Prostate gland (tissue), 2 donors: Measurements from ENCODE around the gene CLDN20. TPM values are rescaled to one million over a fixed set of nuclear protein-coding genes. Genes with fewer than 3 reads are reported as not detected.

Experiments
- DNase-seq: peaks from one replicate; pipeline ENCODE4 v3.0.0-alpha.2; 2019; ENCODE audit warnings: low spot score
- H3K27ac ChIP-seq, 2 donors: fragments of 200-600 bp; sonication (generic); 2 replicates each; pipeline ENCODE4 v1.5.1; 2017 to 2019
- H3K27me3 ChIP-seq: fragments of 200-600 bp; sonication (generic); replicated peaks from 2 replicates; pipeline ENCODE4 v1.5.1; 2019; ENCODE audit not compliant: insufficient read depth
- H3K36me3 ChIP-seq, 2 donors: fragments of 200-600 bp; sonication (generic); 1 replicate in 1 of 2; 2 replicates in 1 of 2; pipeline versions ENCODE4 v1.5.1 to v1.8.1; 2017 to 2019
- H3K4me1 ChIP-seq: fragments of 200-600 bp; sonication (generic); replicated peaks from 2 replicates; pipeline ENCODE4 v1.5.1; 2019
- H3K4me3 ChIP-seq, 2 donors: fragments of 200-600 bp; sonication (generic); 2 replicates each; pipeline ENCODE4 v1.5.1; 2017 to 2019
- H3K9me3 ChIP-seq: fragments of 200-600 bp; sonication (generic); 2 replicates; pipeline ENCODE4 v1.5.1; 2017
- CTCF ChIP-seq, 4 experiments: fragments of 200-600 bp in 2 of 4; fragments of 450-650 bp in 2 of 4; sonication (generic) in 2 of 4; IDR thresholded peaks; 1 replicate in 3 of 4; 2 replicates in 1 of 4; pipeline ENCODE4 v1.5.1; 2016 to 2019; ENCODE audit warnings: antibody characterized with exemption in 4 of 4, mild to moderate bottlenecking in 2 of 4, moderate library complexity in 2 of 4
- POLR2A ChIP-seq: fragments of 450-650 bp; IDR thresholded peaks from one replicate; pipeline ENCODE4 v1.6.1; 2016; ENCODE audit warnings: antibody characterized with exemption, mild to moderate bottlenecking
- POLR2AphosphoS5 ChIP-seq: sonication (generic); formaldehyde crosslinking; IDR thresholded peaks from one replicate; pipeline ENCODE4 v1.6.1; 2017; ENCODE audit warnings: antibody characterized with exemption
- WGBS: methylation state at CpG from one replicate; pipeline ENCODE4 v1.1.5; 2018; 5-methylcytosine and 5-hydroxymethylcytosine counted together
- intact Hi-C: fragments of 100-400 bp; cut with DNase I; formaldehyde crosslinking; loops from one replicate; pipeline ENCODE4 v1.14.2; 2022
- total RNA-seq, 2 donors: library from RNA; depleted of rRNA; stranded (reverse); fragments of >200 nt; gene quantifications; one replicate each; pipeline ENCODE4 v1.1.0, GENCODE V29; 2016

The CLDN20 gene
- total RNA-seq, 2 donors from 2014 or later: not detected

- TF ChIP-seq CTCF (IDR thresholded peaks at IDR 0.05) (no peak), POLR2A (no peak), POLR2AphosphoS5 (no peak)
- Histone ChIP-seq H3K4me3 (no peak overlapping the region), H3K27me3 (no peaks in the 10 kb centered on the region), H3K27ac (no peak overlapping the region), H3K4me1 (peaks cover 6% of the 10 kb centered on the region), H3K36me3 (no peaks in the 10 kb centered on the region), H3K9me3 (no peaks in the 10 kb centered on the region)
- WGBS: 97% methylated on average over 3 of the region's 3 CpGs
- intact Hi-C loops: no loop called here
- no peak for DNase-seq
These were observed 6.0 kb downstream of the CLDN20 start for GRCh38 chr6:155269765-155270164.

GRCh38 chr6:155270561-155271091 lies 6.8 kb downstream of the CLDN20 start:
- 64% methylated on average over 7 of the region's 7 CpGs for WGBS
- Histone ChIP-seq H3K4me3 (no peak overlapping the region), H3K9me3 (no peaks in the 10 kb centered on the region), H3K4me1 (peaks cover 6% of the 10 kb centered on the region), H3K27me3 (no peaks in the 10 kb centered on the region), H3K27ac (no peak overlapping the region), H3K36me3 (no peaks in the 10 kb centered on the region)
- DNase-seq: no peak
- intact Hi-C loops: no loop called here
- TF ChIP-seq POLR2AphosphoS5 (no peak), CTCF (IDR thresholded peaks at IDR 0.05) (no peak), POLR2A (no peak)

GRCh38 chr6:155271145-155271544 lies 7.3 kb downstream of the CLDN20 start:
- intact Hi-C loops: no loop called here
- H3K27me3 ChIP-seq: no peaks in the 10 kb centered on the region
- peaks cover 6% of the 10 kb centered on the region for H3K4me1 ChIP-seq
- H3K36me3 ChIP-seq: no peaks in the 10 kb centered on the region
- H3K27ac ChIP-seq: no peak overlapping the region
- TF ChIP-seq POLR2A: no peak
- TF ChIP-seq CTCF (IDR thresholded peaks at IDR 0.05): no peak
- TF ChIP-seq POLR2AphosphoS5: no peak
- no peaks in the 10 kb centered on the region for H3K9me3 ChIP-seq
- DNase-seq: no peak
- H3K4me3 ChIP-seq: no peak overlapping the region

GRCh38 chr6:155272353-155273232 lies 8.8 kb downstream of the CLDN20 start:
- Histone ChIP-seq H3K9me3 (no peaks in the 10 kb centered on the region), H3K36me3 (no peaks in the 10 kb centered on the region), H3K4me3 (no peak overlapping the region), H3K27ac (peak overlapping the region; percentile 5 to 7), H3K4me1 (peaks cover 6% of the 10 kb centered on the region), H3K27me3 (no peaks in the 10 kb centered on the region)
- WGBS: 46% methylated on average over 8 of the region's 8 CpGs
- intact Hi-C loops: no loop called here
- no peak for DNase-seq
- TF ChIP-seq POLR2AphosphoS5 (no peak), CTCF (IDR thresholded peaks at IDR 0.05) (no peak), POLR2A (no peak)

GRCh38 chr6:155273431-155273830 lies 9.6 kb downstream of the CLDN20 start:
- peak overlapping the region; percentile 5 to 20 for H3K27ac ChIP-seq
- TF ChIP-seq POLR2A (no peak), POLR2AphosphoS5 (no peak), CTCF (IDR thresholded peaks at IDR 0.05) (no peak)
- intact Hi-C loops: no loop called here
- WGBS: 46% methylated on average over 3 of the region's 3 CpGs
- H3K9me3 ChIP-seq: no peaks in the 10 kb centered on the region
- H3K4me1 ChIP-seq: peaks cover 6% of the 10 kb centered on the region
- no peak overlapping the region for H3K4me3 ChIP-seq
- H3K36me3 ChIP-seq: no peaks in the 10 kb centered on the region
- no peaks in the 10 kb centered on the region for H3K27me3 ChIP-seq
- DNase-seq: no peak
